ENCODE results near the gene TMTC3. TPM values are rescaled to one million over a fixed set of nuclear protein-coding genes. Genes with fewer than 3 reads are reported as not detected.

The TMTC3 gene
- total RNA-seq, 1 donor from 2014 or later: 23.5 TPM

DNA sequence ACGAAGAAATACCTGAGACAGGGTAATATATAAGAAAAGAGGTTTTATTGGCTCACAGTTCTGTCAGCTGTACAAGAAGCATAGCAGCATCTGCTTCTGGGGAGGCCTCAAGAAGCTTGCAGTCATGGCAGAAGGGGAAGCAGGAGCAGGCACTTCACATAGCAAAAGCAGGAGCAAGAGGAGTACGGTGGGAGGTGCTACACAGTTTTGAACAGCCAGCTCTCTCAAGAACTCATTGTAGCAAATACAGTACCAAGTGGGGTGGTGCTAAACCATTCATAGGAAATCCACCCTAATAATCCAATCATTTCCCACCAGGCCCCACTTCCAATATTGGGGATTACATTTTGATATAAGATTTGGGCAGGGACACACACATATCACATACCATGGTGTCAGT, 8.0 kb downstream of the TMTC3 start:
- intact Hi-C loops (cut with DNase I): no loop called here
- Histone ChIP-seq H3K9me3 (no peaks in the 10 kb centered on the region), H3K4me1 (no peaks in the 10 kb centered on the region), H3K27me3 (no peaks in the 10 kb centered on the region), H3K36me3 (no peaks in the 10 kb centered on the region), H3K4me3 (no peak overlapping the region), H3K27ac (no peak overlapping the region)
- no peak for DNase-seq
- no peak for TF ChIP-seq CTCF (IDR thresholded peaks at IDR 0.05)
- no peak for ATAC-seq

DNA sequence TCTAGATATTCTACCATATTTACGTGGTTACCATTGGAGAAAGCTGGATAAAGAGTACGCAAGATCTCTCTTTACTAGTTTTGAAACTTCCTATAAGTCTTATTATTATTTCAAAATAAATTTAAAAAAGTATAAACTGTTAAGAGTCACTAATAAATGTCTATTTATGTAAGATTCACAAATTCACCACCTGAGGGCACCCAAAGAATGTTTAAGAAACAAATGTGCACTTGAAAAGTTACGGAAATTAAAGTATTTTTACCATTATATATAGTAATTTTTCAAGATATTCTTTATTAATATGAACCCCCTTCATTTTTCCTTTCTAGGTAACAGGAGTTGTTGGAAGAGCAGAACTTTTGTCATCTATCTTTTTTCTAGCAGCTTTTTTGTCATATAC, 11.9 kb downstream of the TMTC3 start:
- peak; percentile 35 for TF ChIP-seq CTCF (IDR thresholded peaks at IDR 0.05)
- ATAC-seq (no peak), DNase-seq (no peak)
- Histone ChIP-seq H3K4me1 (no peaks in the 10 kb centered on the region), H3K4me3 (no peak overlapping the region), H3K27ac (no peak overlapping the region), H3K36me3 (no peaks in the 10 kb centered on the region), H3K27me3 (no peaks in the 10 kb centered on the region), H3K9me3 (no peaks in the 10 kb centered on the region)
- intact Hi-C loops (cut with DNase I): no loop called here

DNA sequence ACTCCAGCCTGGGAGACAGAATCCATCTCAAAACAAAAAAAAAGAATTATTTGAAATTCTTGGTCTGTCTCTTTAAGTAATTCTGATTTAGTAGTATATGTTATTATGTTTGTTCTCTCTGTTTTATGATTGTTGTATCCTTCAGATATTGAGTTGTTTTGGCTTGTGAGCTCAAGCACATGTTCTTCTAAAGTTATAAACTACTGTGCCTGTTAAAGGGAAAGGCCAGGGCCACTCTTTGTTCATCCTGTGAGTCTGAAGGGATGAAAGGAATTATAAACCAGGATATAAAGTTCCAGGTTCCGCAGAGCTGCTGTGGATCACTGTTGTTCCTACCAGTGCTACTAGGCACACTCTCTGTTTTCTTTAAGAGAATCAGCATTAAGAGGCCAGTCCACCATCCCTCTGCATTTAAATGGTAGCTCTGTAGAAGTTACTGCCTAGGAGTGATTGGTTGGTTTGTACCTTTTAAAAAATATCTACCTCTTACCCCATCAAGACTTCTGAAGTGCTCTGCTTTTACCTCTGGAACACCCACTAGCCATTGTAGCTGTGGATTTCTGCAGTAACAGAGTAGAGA, 14.1 kb downstream of the TMTC3 start:
- Histone ChIP-seq H3K4me3 (no peak overlapping the region), H3K36me3 (peaks cover 7% of the 10 kb centered on the region), H3K4me1 (no peaks in the 10 kb centered on the region), H3K27ac (no peak overlapping the region), H3K9me3 (no peaks in the 10 kb centered on the region), H3K27me3 (no peaks in the 10 kb centered on the region)
- intact Hi-C loops (cut with DNase I): no loop called here
- TF ChIP-seq CTCF (IDR thresholded peaks at IDR 0.05): no peak
- DNase-seq (no peak), ATAC-seq (no peak)

GRCh38 chr12:88163371-88163770, 21.3 kb downstream of the TMTC3 start:
- Histone ChIP-seq H3K36me3 (peaks cover 35% of the 10 kb centered on the region), H3K27me3 (no peaks in the 10 kb centered on the region), H3K4me3 (no peak overlapping the region), H3K4me1 (no peaks in the 10 kb centered on the region), H3K9me3 (no peaks in the 10 kb centered on the region), H3K27ac (no peak overlapping the region)
- DNase-seq: no peak
- intact Hi-C loops (cut with DNase I): no loop called here
- no peak for TF ChIP-seq CTCF (IDR thresholded peaks at IDR 0.05)
- no peak for ATAC-seq

GRCh38 chr12:88166179-88166578, 24.1 kb downstream of the TMTC3 start:
- no peak for DNase-seq
- Histone ChIP-seq H3K27me3 (no peaks in the 10 kb centered on the region), H3K9me3 (no peaks in the 10 kb centered on the region), H3K36me3 (peaks cover 39% of the 10 kb centered on the region), H3K27ac (no peak overlapping the region), H3K4me1 (no peaks in the 10 kb centered on the region), H3K4me3 (no peak overlapping the region)
- intact Hi-C loops (cut with DNase I): no loop called here
- no peak for ATAC-seq
- no peak for TF ChIP-seq CTCF (IDR thresholded peaks at IDR 0.05)

- ATAC-seq (no peak), DNase-seq (no peak)
- Histone ChIP-seq H3K4me3 (no peak overlapping the region), H3K27me3 (no peaks in the 10 kb centered on the region), H3K36me3 (peaks cover 40% of the 10 kb centered on the region), H3K27ac (no peak overlapping the region), H3K4me1 (no peaks in the 10 kb centered on the region), H3K9me3 (no peaks in the 10 kb centered on the region)
- intact Hi-C loops (cut with DNase I): no loop called here
- no peak for TF ChIP-seq CTCF (IDR thresholded peaks at IDR 0.05)
Observed at GRCh38 chr12:88167384-88167783, 25.3 kb downstream of the TMTC3 start.
